Activated T-cell treated with anti-CD3 and anti-CD28 coated beads, Interleukin-2, amount 50 U/mL, for 24 hours (primary cell): ENCODE results near the gene SYN1.
"Not testable (repeated sequence)": the region's sequence is repeated elsewhere in the genome, so short reads cannot be mapped to it uniquely, and the experiment has no call there.

Experiments used
- DNase-seq: peaks from one replicate; pipeline ENCODE4 v3.0.0-alpha.2; 2020
- H3K27ac Mint-ChIP-seq: 2 replicates; pipeline ENCODE4 v1.8.0; 2020; ENCODE audit warnings: mild to moderate bottlenecking, mixed read lengths
- H3K27me3 Mint-ChIP-seq: 2 replicates; pipeline ENCODE4 v1.8.0; 2020; ENCODE audit warnings: mixed read lengths
- H3K36me3 Mint-ChIP-seq: 2 replicates; pipeline ENCODE4 v1.8.0; 2020; ENCODE audit warnings: low read depth, mixed read lengths
- H3K4me1 Mint-ChIP-seq: 2 replicates; pipeline ENCODE4 v1.8.0; 2020; ENCODE audit warnings: low read depth, mixed read lengths
- H3K4me3 Mint-ChIP-seq: 2 replicates; pipeline ENCODE4 v1.8.0; 2020; ENCODE audit warnings: mild to moderate bottlenecking, moderate library complexity, mixed read lengths
- H3K9me3 Mint-ChIP-seq: 2 replicates; pipeline ENCODE4 v1.8.0; 2020; ENCODE audit warnings: mixed read lengths

Gene SYN1

DNA sequence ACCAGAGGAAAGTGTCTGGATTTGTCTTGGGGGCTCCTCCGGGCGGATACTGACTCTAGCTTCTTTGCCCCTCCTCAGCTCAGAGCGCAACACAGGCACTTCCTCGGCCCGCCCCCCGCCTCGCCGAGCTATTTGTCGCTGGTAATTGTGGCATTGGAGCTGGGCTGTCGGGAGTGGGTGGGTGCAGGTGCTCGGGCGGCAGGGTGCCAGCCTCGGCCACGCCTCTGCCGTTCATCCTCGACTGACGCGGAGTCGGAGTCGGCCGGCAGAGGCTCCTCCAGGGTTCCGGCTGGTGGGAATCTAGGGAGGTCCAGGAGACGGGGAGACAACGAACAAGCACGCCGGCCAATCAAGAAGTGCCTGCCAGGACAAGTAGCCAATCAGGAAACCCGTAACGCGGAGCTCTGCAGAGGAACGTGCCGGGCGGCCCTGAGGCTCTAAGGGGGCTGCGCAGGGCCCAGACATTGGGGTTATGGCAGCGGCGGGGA lies 3.9 kb upstream of the SYN1 start:
- H3K27me3 Mint-ChIP-seq = peaks cover 32% of the 10 kb centered on the region
- H3K9me3 Mint-ChIP-seq = no peaks in the 10 kb centered on the region
- H3K27ac Mint-ChIP-seq = no peak overlapping the region
- peak; percentile 63 for DNase-seq
- H3K36me3 Mint-ChIP-seq = no peaks in the 10 kb centered on the region
- peak overlapping the region; percentile 72 for H3K4me3 Mint-ChIP-seq
- H3K4me1 Mint-ChIP-seq = peaks cover 16% of the 10 kb centered on the region

DNA sequence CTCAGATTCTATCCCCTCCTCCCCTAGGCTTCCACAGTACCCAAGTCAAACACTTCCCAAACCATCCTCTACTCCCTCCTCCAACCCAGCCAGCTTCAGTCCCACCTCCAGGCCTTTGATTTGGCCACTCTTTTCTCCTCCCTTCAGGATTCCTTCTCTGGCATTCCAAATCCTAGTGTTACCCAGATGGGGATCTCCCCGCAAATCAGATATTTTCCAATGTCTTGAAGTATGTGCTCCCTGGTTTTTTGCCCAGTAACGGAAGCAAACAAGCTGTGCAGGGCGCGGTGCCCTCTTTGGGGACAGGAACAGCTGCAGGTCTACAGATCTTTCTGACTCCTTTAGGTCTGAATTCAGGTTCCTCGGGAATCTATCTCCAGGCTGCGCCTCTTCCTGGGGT lies 2.2 kb upstream of the SYN1 start:
- H3K27ac Mint-ChIP-seq = no peak overlapping the region
- no peak overlapping the region for H3K4me3 Mint-ChIP-seq
- no peaks in the 10 kb centered on the region for H3K9me3 Mint-ChIP-seq
- peaks cover 14% of the 10 kb centered on the region for H3K4me1 Mint-ChIP-seq
- no peak for DNase-seq
- H3K27me3 Mint-ChIP-seq = peaks cover 32% of the 10 kb centered on the region
- H3K36me3 Mint-ChIP-seq = no peaks in the 10 kb centered on the region

DNA sequence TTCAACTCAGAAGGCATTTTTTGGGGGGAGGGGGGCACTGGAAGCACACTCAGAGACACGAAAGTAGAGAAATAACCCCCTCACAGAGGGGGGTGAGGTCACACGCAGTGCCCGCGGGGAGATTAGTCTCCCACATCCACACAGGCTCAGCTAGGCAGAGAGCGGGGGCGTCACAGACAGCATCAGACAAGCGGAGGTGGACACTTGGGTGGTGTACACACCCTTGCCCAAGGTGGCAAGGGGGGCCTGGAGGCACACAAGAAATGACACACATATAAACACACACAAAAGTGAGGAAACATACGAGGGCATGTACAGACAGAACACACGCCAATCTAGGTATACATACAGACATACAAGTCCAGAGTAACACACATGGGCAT lies 637 bp upstream of the SYN1 start:
- no peak for DNase-seq
- H3K36me3 Mint-ChIP-seq = no peaks in the 10 kb centered on the region
- H3K27me3 Mint-ChIP-seq = peaks cover 32% of the 10 kb centered on the region
- no peak overlapping the region for H3K4me3 Mint-ChIP-seq
- H3K4me1 Mint-ChIP-seq = peaks cover 14% of the 10 kb centered on the region
- H3K9me3 Mint-ChIP-seq = no peaks in the 10 kb centered on the region
- no peak overlapping the region for H3K27ac Mint-ChIP-seq

DNA sequence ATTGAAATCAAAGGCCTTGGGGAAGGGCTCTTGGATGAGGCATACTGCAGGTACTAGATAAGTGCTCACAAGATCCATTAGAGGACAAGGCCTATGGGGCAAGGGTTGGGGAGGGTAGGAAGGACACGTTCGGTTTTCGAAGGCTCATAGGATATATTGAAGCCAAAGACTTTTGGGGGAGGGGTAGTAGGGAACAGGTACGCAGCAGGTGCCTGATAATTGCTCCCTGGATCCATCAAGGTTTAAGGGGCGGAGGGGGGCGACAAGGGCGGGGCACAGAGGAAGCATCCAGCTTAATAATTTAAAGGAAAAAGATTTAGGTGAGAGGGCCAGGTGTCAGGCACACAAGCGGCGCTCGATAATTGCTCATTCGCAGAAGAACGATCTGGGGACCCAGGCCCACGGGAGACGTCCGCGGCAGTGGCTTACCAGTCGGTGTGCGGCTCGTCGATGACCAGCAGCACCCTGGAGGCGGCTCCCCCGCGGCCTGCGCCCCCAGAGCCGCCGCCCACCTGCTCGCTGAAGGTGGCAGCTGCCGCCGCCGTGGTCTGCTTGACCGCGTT lies 653 bp downstream of the SYN1 start:
- H3K4me3 Mint-ChIP-seq = peak overlapping the region; percentile 11
- peaks cover 11% of the 10 kb centered on the region for H3K4me1 Mint-ChIP-seq
- DNase-seq = no peak
- H3K27ac Mint-ChIP-seq = no peak overlapping the region
- no peaks in the 10 kb centered on the region for H3K9me3 Mint-ChIP-seq
- H3K36me3 Mint-ChIP-seq = no peaks in the 10 kb centered on the region
- H3K27me3 Mint-ChIP-seq = peaks cover 24% of the 10 kb centered on the region

DNA sequence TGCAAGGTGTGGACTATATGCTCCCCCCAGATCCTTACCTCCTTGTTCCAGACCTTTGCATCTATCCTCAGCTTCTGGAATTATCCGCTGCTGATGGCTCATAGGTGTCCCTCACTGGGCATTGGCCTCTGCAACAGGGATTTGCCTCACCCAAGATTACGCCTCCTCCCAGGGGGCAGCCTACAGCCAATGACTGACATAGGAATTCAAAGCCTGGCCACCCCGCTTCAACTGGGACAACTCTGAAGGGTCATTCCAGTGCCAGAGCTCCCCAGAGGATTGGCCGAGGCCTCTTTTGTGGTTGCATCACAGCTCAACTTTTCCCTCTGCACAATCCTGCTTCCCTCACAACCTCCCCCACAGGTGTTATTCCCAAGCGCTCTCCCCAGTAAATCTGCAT lies 5.0 kb downstream of the SYN1 start:
- H3K27ac Mint-ChIP-seq = no peak overlapping the region
- no peaks in the 10 kb centered on the region for H3K36me3 Mint-ChIP-seq
- H3K9me3 Mint-ChIP-seq = no peaks in the 10 kb centered on the region
- peaks cover 23% of the 10 kb centered on the region for H3K27me3 Mint-ChIP-seq
- no peak overlapping the region for H3K4me3 Mint-ChIP-seq
- no peak for DNase-seq
- H3K4me1 Mint-ChIP-seq = no peaks in the 10 kb centered on the region

DNA sequence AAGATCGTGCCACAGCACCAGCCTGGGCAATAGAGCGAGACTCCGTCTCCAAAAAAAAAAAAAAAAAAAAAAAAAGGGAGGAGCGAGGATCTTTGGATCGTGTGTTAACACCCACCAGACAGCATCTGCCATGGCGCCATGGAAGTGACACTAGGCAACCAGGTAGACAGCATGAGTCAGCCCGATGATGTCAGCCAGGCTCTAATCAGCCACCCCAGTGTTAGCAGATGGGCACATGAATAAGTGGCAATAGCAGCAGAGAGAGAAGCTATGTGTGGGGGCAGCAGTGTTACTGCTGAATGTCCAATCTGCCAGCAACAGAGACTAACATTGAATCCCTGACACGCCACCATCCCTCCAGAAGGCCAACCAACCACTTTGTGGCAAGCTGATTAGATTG lies 6.6 kb downstream of the SYN1 start:
- no peak overlapping the region for H3K4me3 Mint-ChIP-seq
- no peaks in the 10 kb centered on the region for H3K9me3 Mint-ChIP-seq
- H3K4me1 Mint-ChIP-seq = peaks cover 2% of the 10 kb centered on the region
- no peak for DNase-seq
- H3K27me3 Mint-ChIP-seq = peaks cover 18% of the 10 kb centered on the region
- H3K27ac Mint-ChIP-seq = no peak overlapping the region
- no peaks in the 10 kb centered on the region for H3K36me3 Mint-ChIP-seq

DNA sequence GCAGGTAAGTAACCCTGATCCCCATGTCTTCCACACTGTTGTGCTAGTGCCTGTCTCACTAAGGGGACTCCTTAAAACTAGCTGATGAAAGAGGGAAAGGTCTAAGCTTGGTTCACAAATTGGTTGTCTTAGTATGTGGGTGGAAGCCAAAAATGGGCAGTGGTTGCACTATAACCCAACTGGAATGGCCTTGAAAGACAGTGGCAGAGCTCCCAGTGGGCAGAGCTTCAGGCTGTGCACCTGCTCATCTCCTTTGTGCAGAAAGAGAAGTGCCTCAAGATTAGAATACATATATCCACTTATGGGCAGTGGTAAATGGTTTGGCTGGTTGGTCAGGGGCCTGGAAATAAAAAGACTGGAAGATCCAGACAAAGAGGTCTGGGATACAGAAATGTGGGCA lies 7.2 kb downstream of the SYN1 start:
- H3K9me3 Mint-ChIP-seq = no peaks in the 10 kb centered on the region
- DNase-seq = no peak
- H3K27me3 Mint-ChIP-seq = peaks cover 17% of the 10 kb centered on the region
- H3K4me1 Mint-ChIP-seq = peaks cover 2% of the 10 kb centered on the region
- H3K36me3 Mint-ChIP-seq = no peaks in the 10 kb centered on the region
- no peak overlapping the region for H3K4me3 Mint-ChIP-seq
- H3K27ac Mint-ChIP-seq = no peak overlapping the region

DNA sequence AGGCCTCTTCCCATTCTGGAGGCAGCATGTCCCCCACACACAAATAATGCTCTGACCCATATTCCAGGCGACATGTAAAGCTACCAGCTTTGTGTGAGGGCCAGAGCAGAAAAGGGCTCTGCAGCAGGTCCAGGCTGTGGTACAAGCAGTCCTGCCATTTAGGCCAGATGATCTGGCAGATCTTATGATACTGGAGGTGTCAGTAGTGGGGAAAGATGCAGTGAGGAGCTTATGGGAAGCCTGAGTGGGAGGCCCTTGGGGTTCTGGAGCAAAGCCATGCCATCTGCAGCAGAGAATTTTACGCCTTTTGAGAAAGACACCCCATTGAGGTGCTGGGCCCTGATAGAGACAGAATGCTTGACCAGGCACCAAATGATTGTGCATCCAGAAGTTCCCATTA lies 7.7 kb downstream of the SYN1 start:
- H3K27ac Mint-ChIP-seq = no peak overlapping the region
- H3K36me3 Mint-ChIP-seq = no peaks in the 10 kb centered on the region
- H3K4me3 Mint-ChIP-seq = no peak overlapping the region
- H3K27me3 Mint-ChIP-seq = peaks cover 19% of the 10 kb centered on the region
- no peak for DNase-seq
- peaks cover 2% of the 10 kb centered on the region for H3K4me1 Mint-ChIP-seq
- H3K9me3 Mint-ChIP-seq = no peaks in the 10 kb centered on the region

DNA sequence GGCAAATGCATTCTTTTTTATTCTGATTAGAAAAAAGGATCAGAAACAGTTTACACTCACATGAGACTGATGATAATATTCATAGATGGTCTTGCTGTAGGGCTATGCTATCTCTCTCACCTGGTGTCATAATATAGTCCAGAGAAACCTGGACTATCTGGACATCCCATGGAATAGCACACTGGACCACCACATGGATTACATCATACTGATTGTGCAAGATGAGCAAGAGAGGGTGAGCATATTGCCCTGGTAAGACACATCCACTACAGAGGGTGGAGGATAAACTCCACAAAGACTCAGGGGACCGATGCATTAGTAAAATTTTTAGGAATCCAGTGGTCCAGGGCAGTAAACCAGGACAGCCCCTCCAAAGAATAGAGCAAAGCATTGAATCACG lies 8.2 kb downstream of the SYN1 start:
- Mint-ChIP-seq H3K4me1 (peaks cover 2% of the 10 kb centered on the region), H3K36me3 (no peaks in the 10 kb centered on the region), H3K27ac (no peak overlapping the region), H3K4me3 (no peak overlapping the region), H3K9me3 (no peaks in the 10 kb centered on the region), H3K27me3 (peaks cover 19% of the 10 kb centered on the region)
- no peak for DNase-seq

DNA sequence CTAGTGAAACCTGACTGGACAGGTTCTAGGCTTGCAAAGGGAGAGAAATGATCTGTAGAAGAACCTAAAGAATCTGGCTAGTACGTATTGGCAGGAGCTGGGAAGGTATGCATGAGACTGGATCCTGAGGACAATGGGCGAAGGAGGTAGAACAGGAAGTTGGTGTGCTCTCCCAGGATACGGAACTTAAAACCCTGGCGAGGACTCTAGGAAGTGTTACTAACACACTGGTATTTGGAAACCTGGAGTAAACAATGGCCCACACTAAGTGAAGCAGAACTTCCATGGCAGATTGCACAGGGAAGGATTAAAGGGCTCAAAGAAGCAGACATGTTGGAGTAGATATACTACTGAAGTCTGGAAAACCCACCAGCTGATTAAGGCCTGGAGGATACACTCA lies 9.1 kb downstream of the SYN1 start:
- H3K27ac Mint-ChIP-seq = no peak overlapping the region
- H3K4me3 Mint-ChIP-seq = no peak overlapping the region
- H3K27me3 Mint-ChIP-seq = peaks cover 19% of the 10 kb centered on the region
- no peaks in the 10 kb centered on the region for H3K36me3 Mint-ChIP-seq
- H3K9me3 Mint-ChIP-seq = no peaks in the 10 kb centered on the region
- H3K4me1 Mint-ChIP-seq = peaks cover 2% of the 10 kb centered on the region
- no peak for DNase-seq

DNA sequence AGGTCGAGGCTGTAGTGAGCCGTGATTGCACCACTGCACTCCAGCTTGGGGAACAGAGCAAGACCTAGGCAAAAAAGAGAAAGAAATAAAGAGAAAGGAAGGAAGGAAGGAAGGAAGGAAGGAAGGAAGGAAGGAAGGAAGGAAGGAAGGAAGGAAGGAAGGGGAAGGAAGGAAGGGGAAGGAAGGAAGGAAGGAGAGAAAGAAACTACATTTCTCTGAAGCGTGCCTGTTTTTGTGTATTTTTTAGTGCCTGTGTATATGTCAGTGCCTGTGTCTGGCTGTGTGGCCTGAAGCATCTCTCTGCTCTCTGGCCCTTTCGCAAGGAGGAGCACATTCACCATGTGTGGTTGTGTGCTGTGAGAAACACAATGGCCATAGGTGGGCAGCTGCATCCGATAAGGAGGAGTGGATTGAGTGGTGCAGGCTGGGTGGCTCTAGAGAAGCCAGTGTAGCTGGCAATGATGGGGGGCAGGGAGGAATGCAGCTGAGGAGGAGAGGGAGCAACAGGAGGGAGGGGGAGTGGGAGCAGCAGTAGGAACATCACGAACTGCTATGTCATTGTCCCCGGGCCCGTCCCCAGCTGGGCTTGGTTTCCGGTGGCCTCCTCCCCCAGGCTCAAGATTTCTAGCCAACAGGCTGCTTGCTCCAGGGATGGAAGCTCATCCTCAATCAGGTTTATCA lies 11.4 kb downstream of the SYN1 start:
- no peaks in the 10 kb centered on the region for H3K9me3 Mint-ChIP-seq
- H3K4me1 Mint-ChIP-seq = peaks cover 2% of the 10 kb centered on the region
- H3K27me3 Mint-ChIP-seq = peaks cover 16% of the 10 kb centered on the region
- H3K27ac Mint-ChIP-seq = no peak overlapping the region
- DNase-seq = no peak
- no peaks in the 10 kb centered on the region for H3K36me3 Mint-ChIP-seq
- H3K4me3 Mint-ChIP-seq = no peak overlapping the region

DNA sequence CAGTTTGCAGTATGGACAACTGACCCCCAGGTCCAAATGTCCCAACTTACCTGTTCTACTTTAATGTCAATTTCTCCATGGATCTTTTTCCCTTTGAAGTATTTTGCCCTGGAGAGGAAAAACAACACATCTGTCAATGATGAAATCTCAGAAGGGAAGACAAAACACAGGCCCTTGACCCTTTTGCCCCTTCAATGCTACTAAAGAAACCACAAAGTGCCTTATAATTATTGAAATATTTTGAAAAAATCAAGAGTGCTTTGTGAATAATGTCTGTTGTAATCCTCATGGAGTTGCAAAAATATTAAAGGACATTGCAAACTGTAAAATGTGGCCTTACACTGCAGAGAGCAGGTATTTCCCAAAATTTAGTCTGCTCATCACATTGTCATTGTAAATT lies 12.6 kb downstream of the SYN1 start:
- Mint-ChIP-seq H3K27me3 (peaks cover 9% of the 10 kb centered on the region), H3K36me3 (no peaks in the 10 kb centered on the region), H3K4me1 (peaks cover 2% of the 10 kb centered on the region), H3K4me3 (no peak overlapping the region), H3K9me3 (no peaks in the 10 kb centered on the region), H3K27ac (no peak overlapping the region)
- DNase-seq = no peak

DNA sequence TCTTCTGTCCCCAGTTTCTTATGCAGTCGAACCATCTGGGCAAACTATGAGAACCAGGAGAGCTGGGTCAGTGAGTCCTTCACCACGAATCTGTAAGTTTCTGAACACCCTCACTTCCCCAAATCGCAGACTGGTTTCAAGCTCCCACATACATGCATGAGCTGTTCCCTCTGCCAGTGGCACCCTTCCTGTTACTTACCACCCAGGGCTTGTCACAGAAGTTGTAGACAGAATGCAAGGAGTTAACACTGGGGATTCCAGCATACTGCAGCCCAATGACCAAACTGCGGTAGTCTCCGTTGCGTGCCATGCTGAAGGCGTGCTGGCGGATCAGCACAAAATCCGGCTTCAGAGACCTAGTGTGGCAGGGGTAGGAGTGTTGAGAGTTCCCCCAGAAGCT lies 14.6 kb downstream of the SYN1 start:
- no peak overlapping the region for H3K27ac Mint-ChIP-seq
- H3K9me3 Mint-ChIP-seq = no peaks in the 10 kb centered on the region
- no peak overlapping the region for H3K4me3 Mint-ChIP-seq
- peaks cover 4% of the 10 kb centered on the region for H3K27me3 Mint-ChIP-seq
- H3K36me3 Mint-ChIP-seq = no peaks in the 10 kb centered on the region
- H3K4me1 Mint-ChIP-seq = peaks cover 2% of the 10 kb centered on the region
- no peak for DNase-seq

DNA sequence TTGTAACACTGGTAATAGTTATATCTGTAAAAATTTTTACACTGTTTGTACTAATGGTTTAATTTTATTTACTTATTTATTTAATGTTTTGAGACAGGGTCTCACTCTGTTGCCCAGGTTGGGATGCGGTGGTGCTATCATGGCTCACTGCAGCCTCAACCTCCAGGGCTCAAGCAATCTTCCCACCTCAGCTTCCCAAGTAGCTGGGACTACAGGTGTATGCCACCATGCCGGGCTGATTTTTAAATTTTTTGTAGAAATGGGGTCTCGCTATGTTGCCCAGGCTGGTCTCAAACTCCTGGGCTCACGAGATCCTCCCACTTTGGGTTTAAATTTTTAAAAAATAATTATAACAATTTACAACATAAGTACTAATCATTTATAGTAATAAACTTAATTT lies 16.5 kb downstream of the SYN1 start:
- not testable (repeated sequence) for H3K27me3 Mint-ChIP-seq, H3K36me3 Mint-ChIP-seq, H3K9me3 Mint-ChIP-seq, H3K4me1 Mint-ChIP-seq, H3K4me3 Mint-ChIP-seq, H3K27ac Mint-ChIP-seq, DNase-seq

DNA sequence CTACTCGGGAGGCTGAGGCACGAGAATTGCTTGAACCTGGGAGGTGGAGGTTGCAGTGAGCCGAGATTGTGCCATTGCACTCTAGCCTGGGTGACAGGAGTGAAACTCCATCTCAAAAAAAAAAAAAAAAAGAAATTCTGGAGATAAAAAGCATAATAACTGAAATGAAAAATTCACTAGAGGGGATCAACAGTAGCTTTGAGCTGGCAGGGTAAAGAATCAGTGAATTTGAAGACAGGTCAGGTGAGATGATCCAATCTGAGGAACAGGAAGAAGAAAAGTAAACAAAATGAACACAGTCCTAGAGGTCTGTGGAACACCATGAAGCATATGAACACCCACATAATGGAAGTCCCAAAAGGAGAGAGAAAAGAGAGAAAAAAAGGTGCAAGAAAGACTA lies 22.4 kb downstream of the SYN1 start:
- peaks cover 15% of the 10 kb centered on the region for H3K9me3 Mint-ChIP-seq
- no peaks in the 10 kb centered on the region for H3K36me3 Mint-ChIP-seq
- H3K4me3 Mint-ChIP-seq = no peak overlapping the region
- peaks cover 7% of the 10 kb centered on the region for H3K27me3 Mint-ChIP-seq
- no peak overlapping the region for H3K27ac Mint-ChIP-seq
- DNase-seq = no peak
- peaks cover 17% of the 10 kb centered on the region for H3K4me1 Mint-ChIP-seq

DNA sequence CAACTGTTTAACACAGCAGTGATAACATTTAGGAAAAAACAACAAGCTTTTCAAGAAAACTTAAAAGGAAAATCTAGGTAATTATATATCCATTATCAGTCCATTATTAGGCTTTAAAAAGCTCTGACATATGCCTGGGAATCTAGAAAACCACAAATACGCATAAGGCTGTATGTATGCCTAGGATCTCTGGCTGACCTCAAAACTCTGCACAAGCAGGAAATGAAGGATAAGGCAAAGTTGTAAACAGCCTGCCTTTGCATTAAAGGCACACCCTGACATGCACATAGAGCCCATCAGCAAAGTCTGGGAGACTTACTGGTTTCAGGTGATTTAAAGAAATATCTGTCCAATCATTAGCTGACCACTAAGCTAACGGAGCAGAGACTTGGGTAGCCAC lies 23.4 kb downstream of the SYN1 start:
- peaks cover 15% of the 10 kb centered on the region for H3K9me3 Mint-ChIP-seq
- H3K4me3 Mint-ChIP-seq = no peak overlapping the region
- H3K36me3 Mint-ChIP-seq = no peaks in the 10 kb centered on the region
- H3K4me1 Mint-ChIP-seq = peaks cover 17% of the 10 kb centered on the region
- DNase-seq = no peak
- H3K27me3 Mint-ChIP-seq = peaks cover 7% of the 10 kb centered on the region
- H3K27ac Mint-ChIP-seq = peak overlapping the region; percentile 46
